Stimulated activated CD8-positive, alpha-beta memory T cell treated with anti-CD3 and anti-CD28 coated beads, Interleukin-15, amount 100 ng/mL, for 1 hour (primary cell): ENCODE data around the gene TMEM198.

Experiments
- DNase-seq: peaks from one replicate; pipeline ENCODE4 v3.0.0-alpha.2; 2020; ENCODE audit warnings: low read depth

The TMEM198 gene, protein sequence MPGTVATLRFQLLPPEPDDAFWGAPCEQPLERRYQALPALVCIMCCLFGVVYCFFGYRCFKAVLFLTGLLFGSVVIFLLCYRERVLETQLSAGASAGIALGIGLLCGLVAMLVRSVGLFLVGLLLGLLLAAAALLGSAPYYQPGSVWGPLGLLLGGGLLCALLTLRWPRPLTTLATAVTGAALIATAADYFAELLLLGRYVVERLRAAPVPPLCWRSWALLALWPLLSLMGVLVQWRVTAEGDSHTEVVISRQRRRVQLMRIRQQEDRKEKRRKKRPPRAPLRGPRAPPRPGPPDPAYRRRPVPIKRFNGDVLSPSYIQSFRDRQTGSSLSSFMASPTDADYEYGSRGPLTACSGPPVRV

DNA sequence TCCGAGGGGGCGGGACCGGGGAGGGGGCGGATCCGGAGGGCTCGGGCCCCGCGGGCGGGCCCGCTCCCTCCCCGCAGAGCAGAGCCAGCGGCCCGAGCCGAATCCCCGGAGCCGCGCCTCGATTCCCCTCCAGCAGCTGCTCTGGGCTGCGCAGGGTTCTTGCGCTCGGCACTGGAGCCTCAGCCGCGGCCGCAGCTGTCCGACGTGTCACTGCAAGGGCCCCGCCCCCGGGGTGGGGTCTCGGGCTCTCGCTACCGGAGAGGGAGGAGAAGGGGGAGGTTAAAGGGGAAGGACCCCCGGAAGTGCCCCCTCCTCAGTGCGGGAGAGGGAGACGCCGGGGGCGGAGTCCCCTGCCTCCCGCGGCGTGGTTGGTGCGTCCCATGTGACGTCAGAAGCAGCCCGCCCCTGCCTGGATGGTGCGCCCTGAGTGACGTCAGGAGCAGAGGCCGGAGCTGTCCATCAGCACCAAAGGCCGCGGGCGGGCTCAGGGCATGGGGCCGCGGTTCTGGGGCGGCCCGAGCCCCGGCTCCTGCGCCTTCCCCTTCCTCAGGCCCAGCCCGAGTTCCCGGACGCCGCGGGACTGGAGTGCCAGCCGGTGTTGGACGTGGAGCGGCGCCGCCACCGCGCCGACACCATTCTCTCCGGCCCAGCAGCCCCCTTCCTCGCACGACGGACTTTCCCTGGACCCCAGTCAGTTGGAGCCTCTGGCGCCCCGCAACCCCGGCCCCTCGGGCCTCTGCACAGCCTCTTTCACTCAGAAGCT lies at the start of gene TMEM198, which contains the start of gene CHPF:
TMEM198 (plus strand) TSS at position 433 of the 763 bp plus-strand sequence. CDS start 700 bp downstream, outside the sequence.
CHPF (minus strand) TSS at position 214 of the 763 bp plus-strand sequence. CDS start 271 bp downstream, outside the sequence.
- peak; percentile 76 for DNase-seq

DNA sequence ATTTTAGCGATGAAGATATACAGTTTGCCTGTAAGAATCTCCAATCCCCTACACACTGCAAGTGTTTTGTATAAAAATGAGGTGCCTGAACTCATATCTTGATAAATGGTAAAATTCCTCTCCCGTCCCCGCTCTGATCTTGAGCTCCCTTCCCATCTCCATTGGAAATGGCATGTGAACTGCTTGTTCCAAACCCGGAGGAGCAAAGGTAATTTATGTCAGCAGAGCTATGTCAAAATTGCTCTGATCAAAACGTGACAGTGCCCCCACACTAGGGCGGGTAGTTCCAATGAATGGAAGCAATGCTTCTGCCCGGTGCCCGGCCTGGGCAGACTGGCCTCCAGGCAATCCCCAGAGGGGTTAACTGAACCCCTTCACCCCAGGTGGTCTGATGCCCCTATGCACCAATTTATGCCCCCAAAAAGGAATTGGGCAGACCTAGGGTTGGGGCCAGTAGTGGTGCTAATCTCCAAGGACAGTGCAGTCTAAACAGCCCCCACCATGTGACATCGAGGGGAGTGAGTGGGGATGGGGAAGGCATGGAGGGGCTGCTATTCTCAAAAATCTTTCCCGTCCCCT lies 48.8 kb upstream of the TMEM198 start:
- no peak for DNase-seq

DNA sequence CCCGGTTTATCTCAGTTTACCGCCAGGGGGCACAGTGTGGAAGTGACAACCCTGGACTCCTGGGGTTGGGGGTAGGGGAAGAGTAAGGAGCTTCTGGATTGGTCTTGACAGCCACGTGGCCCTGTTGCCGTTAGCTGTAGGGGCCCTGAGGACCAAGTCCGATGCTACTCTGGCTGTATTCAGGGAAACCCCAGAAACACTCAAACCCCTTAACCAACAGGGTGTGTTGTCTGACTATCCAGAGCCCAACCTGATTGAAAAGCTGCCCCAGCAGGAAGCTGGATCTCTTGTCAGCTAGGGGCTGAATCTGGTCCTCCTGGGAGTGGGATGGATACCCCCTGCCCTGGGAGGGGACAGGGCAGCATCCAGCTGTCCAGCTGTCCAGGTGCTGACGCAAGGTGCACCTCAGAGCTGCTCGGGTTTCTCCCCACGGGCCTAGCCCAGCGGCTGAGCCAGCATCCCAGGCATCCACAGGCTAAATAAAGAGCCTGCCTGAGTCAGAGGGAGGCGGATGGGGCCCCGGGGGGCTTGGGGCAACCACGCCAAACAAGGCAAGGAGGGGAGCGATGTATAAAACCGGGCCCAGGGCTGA lies 48.2 kb upstream of the TMEM198 start:
- no peak for DNase-seq

DNA sequence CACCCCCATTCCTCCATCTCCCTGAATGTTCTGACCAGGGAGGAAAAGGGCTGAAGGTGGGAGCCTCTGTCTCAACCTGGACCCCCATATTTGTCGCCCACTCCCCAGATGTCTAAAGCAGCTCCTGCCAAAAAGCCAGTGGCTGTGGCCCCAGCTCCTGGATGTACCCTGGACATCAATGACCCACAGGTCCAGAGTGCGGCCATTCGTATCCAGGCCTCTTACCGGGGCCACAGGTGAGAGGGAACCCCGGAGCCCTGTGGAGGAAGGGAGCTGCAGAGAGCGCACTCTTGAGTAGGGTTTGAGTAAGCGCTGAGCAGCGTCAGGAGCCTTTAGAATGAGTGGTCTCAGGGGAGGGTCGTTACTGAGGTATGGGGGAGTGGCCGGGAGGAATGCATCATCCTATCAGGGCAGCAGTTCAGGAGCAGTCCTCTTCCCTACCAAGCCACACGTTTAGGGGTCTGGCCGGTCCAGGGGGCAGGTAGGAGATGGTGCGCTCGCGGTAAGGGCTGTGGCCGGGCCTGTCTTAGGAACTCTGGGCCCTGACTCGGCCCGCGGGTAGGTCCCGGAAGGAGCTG lies 47.5 kb upstream of the TMEM198 start:
- DNase-seq, result no peak

DNA sequence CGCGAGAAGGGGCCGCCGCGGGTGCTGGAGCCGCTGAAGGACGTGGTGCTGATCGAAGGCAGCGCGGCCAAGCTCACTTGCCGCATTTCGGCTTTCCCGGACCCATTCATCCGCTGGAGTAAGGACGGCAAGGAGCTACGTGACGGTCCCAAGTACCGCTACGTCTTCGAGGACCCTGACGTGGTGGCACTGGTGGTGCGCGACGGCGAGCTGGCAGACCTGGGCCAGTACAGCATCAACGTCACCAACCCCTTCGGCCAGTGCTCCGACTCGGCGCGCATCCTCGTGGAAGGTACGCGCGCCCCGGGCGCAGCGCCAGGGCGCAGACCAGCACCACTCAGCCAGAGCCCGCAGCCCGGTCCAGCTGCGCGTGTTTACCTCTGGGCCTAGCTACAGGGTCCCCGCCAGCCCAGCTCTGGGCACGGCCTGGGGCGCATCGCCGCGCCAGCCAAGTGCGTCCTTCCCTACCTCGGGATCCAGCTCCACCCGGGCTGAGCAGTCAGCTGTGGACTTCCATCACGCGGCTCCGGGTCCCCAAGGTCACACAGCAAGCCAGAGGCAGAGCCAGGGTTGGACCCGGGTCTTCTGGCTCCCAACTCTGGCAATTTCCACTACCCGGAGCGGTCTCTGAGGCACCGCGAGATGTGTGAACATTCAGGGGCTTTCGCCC lies 46.9 kb upstream of the TMEM198 start:
- DNase-seq, result no peak

DNA sequence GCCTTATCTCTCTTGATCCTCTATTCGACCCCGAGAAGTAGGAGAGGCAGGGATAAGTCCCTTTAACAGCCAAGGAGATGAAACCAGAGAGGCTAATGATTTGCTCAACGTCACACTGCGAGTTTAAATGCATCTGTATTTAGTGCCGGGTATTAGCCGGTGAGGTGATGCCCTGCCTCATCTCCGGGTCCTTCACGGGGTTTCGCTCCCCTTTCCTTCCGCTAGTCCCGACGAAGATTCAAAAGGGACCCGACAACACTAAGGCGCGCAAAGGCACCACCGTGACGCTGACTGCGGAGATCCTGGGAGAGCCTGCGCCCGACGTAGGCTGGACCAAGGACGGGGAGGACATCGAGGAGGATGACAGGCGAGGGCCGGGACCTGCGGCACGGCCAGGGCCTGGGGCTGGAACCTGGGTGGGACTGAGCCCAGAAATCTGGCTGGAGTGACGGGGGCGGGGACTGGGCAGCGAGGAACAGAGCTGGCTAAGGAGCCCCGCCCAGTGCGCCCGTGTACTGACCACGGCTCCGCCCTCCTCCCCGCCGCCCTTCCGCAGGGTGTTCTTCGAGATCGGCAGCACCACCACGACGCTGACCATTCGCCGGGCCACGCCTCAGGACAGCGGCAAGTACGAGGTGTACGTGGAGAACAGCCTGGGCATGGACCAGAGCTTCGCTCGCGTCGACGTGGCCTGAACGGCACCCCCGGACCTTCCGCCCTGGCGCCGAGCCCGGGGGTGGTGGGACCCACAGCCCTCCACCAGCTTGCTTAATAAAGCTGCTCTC lies 46.1 kb upstream of the TMEM198 start:
- DNase-seq, result no peak

DNA sequence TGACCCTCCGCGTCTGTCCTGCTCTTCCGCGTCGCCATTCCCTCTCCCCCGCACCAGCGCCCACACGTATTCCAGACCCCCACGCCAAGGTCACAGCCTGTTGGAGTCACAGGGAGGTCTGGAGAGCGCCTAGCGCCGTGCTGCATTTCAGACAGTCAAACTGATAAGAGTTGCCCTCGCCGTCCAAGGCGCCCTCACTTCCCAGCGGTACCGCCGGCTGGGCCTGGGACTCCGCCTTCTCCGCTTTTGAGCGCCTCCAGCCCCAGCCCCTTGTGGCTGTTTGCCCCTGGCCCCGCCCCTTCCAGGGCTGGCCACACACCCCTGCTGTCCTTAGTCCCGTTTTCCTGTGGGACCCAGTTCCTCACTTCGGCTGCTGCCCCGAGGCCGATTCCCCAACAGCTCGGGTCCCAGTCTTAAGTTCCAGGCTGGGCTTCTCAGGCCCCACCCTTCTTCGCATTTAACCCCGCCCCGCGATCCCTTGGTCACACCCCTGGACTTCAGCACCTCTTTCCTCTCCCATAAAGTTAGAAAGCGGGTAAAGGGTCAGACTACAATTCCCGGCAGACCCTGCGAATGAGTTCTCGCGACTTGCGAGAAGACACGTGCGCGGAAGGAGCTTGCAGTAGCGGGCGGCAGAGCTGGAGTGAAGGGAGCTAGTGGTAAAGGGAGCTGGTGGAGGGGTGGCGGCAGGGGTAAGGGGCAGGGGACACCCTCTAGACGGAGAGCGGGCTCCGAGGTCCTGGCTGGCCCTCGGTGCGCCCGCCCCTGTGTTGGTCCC lies 45.4 kb upstream of the TMEM198 start, which contains the start of gene GMPPA:
GMPPA (plus strand) TSS at position 612 of the 778 bp plus-strand sequence. CDS start 1,085 bp downstream, outside the sequence.
- peak; percentile 86 for DNase-seq

DNA sequence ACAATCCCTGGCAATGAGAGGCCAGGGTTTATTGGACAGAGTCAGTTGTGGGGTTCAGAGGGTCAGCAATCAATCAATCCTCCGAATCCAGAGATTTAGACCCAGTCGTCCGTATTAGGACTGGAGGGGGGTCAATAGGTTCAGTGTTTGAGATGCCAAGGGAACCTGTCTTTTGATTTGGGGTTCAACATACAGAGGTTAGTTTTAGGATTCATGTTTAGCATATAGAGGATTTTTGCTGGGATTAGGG lies 44.8 kb upstream of the TMEM198 start:
- DNase-seq, result no peak

DNA sequence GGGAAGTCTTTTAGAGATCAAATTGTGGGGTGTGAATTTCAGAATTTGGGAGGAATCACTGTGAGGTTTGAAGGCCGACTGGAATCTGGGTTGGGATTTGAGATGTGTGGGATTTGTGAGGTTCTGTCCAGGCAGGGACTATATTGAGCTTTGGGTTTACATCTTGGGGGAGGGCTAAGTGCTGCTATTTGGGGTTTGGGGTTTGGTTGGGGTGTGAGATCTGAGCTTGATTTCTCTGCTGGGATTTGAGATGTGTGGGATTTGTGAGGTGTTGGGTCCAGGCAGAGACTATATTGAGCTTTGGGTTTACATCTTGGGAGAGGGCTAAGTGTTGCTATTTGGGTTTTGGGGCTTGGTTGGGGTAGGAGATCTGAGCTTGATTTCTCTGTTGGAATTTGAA lies 44.3 kb upstream of the TMEM198 start:
- DNase-seq, result no peak

DNA sequence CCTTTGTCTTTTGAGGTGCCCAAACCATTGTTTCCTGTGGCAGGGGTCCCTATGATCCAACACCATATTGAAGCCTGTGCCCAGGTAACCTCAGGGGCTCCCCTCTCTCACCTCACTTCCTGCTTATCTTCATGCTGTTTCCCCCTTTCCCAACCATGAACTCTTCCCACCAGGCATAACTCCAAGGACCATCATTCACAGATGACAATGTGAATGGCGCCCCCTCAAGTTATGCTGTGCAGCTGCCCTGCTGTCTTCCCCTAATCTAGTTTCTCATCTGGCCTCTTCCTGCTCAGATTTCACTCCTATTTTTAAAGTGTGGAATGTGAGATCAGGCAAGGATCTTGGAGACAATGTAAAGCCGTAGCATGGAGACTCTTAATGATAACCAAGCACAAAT lies 43.7 kb upstream of the TMEM198 start:
- DNase-seq, result no peak

DNA sequence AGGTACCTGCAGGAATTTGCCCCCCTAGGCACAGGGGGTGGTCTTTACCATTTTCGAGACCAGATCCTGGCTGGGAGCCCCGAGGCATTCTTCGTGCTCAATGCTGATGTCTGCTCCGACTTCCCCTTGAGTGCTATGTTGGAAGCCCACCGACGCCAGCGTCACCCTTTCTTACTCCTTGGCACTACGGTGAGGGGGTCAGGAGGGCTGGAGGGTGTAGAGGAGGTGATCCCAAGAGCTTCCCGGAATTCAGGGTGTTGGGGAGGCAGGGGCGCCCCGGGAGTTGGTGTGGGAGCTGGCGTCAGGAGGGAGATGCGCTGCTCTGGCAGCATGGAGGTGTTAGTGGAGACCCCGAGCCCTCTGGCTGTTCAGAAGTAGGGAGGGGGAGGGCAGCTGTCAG lies 42.0 kb upstream of the TMEM198 start:
- no peak for DNase-seq

DNA sequence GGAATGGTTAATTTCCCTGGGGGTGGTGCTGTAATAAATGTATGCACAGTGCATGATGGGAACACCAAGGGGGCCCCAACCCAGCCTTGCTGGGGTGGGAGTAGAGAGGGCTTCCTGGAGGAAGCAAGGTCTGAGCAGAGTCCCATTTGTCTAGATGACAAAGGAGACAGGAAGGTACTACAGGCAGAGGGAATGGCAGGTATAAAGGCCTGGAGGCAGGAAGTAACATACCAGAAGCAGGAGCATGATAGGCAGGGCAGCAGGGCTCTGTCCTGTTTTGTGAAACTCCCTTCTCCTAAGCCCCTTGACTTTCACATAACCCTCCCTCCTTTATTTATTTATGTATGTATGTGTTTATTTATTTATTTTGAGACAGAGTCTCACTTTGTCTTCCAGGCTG lies 41.2 kb upstream of the TMEM198 start:
- no peak for DNase-seq

DNA sequence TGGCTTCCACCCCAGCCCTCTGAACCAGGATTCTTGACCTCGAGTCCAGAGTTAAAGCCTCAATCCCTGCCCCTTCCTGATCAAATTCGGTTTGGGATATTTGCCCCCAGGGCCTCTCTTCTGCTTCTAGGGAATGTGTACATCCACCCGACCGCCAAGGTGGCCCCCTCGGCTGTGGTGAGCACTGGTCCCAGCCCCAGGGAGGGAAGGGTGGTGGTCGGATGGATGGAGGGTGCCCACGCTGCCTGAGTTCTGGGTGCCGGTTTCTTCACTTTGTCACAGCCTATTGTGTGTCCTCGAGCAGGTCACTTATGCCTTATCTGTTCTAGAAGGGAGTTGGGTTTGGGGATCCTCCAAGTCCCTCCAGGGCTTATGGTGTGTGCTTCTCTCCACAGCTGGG lies 38.2 kb upstream of the TMEM198 start:
- DNase-seq, result no peak

DNA sequence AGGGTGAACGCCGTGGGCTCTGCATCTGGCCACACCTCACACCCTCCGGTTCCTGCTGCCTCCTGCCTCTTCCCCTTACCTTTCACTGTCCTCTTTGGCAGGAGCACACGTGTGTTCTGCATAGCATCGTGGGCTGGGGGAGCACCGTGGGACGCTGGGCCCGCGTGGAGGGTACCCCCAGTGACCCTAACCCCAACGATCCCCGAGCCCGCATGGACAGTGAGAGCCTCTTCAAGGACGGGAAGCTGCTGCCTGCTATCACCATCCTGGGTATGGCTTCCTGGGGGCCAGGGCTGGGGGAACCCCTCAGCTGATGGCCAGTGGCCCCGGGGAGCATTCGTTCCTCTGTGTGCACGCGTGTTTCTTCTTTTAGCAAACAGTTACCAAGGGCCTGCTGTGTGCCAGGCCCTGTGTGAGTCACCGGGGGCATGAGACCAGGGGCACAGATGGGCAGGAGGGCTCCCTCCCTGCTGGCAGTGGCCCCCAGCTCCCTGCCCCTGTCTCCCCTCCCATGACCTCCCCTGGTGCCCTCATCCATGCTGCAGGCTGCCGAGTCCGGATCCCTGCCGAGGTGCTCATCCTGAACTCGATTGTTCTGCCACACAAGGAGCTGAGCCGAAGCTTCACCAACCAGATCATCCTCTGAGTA lies 37.6 kb upstream of the TMEM198 start:
- DNase-seq, result no peak

DNA sequence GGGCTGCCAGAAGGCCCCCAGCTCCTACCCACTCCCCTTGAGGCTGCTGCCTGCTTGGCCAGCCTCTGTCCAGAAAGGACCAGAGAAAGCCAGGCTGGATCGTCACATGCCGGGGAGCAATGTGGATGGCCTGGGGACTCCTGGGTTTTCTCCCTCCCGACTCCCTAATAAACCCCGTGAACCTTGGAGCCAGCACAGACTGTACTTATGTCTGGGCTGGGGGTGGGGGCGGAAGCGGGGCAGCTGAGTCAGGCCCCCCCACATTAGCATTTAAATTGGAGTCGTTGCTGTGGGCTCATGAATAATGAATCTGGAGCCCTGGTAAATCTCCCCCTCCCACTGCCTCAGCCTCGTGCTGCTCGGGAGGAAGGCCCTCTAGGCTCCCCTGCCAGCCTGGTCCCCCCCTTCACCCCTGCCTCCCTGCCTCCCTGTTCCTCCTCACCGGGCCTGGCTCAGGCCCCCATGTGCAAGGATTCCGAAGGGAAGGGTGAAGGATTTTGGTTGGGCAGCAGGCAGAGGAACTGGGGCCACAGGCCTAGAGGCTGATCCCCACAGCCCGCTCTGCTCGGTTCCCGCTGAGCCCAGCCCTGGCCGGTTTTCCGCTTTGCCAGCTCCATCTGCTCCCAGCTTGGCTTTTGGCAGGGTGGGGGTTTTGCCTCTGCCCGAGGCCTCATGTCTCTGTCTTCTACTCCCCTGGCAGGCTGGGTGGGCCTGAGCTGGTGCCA lies 36.9 kb upstream of the TMEM198 start:
- DNase-seq, result no peak

DNA sequence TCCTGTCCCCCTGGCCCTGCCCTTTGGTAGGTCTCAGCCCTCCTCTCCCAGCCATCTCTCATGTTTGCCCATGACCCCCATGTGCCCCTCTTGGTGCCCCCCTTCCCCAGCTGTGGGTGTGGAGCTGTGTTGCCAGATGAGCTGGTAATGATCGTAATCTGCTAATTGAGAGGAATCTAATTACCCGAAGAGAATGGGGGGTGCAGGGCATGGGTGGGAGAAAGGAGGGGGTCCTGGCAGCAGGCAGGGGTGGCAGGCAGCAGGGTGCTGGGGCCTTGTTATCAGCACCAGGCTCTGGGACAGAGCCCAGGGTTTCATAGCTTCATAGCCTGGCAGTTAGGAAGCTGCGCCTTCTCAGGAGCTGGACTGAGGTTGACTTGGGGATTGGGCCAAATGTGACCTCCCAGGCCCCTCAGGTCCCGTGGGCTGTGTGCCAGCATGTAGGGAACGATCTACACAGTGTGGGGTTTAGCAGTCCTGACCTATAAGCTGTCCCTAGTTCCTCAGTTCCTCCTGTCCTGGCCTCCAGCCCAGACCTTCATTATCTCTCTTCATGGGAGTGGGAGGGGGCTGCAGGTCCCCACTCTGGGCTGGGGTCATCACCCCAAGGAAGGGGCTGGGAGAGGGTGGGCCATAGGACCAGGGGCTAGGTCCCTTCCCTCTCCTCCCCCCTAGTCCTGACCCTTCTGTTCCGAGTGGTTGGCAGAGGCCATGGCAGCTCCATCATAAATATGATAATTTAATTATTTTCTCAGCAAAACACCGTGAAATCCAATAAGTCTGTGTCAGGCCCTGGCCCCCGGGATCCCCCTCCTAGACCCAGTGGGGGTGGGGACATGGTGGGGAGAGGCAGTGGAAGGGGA lies 36.0 kb upstream of the TMEM198 start:
- DNase-seq, result no peak

DNA sequence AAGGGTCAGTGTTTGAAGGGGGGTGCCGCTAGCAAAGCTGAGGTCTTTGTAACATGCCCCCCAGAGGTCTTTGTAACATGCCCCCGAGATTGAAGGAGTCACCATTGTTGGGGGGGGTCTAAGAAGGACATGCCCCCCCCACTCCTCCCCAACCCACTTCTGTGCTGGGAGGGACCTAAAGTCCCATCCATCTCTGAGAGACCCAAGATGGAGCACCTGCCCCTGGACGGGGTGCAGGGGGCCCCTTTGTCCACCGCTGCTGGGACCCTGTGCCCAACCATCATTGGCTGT lies 35.4 kb upstream of the TMEM198 start:
- DNase-seq, result no peak
